ENCODE measurements around the gene DOC2A.
"Not testable (repeated sequence)": the region's sequence is repeated elsewhere in the genome, so short reads cannot be mapped to it uniquely, and the experiment has no call there.

Gene DOC2A

DNA sequence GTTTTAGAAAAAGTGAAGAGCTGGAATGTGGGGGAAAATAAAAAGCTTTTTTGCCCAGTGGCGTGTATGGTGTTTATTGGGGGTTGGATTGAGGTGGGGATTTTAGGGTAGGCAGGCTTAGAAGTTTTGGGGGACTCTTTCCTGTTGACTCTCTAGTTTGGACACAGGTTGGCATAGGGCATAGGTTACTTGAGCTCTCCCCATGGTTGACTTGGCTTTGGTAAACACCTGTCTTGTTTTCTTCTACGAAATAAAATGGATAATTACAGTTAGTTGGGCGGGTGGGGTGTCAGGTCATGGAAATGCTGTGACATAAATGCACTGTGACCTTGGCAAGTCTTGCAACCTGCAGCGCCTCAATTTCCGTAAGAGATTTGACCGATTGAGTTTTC is 37.8 kb downstream of the DOC2A start:
- peak overlapping the region; percentile 81 for H3K4me3 Mint-ChIP-seq
- H3K27ac Mint-ChIP-seq, result peak overlapping the region; percentile 86

GRCh38 chr16:29972500-29972899 is 38.3 kb downstream of the DOC2A start:
- H3K27ac Mint-ChIP-seq, result peak overlapping the region; percentile 86
- H3K9me3 Mint-ChIP-seq, result no peaks in the 10 kb centered on the region
- H3K36me3 Mint-ChIP-seq, result peaks cover 31% of the 10 kb centered on the region
- H3K4me1 Mint-ChIP-seq, result peaks cover 38% of the 10 kb centered on the region
- H3K27me3 Mint-ChIP-seq, result no peaks in the 10 kb centered on the region
- CTCF ChIA-PET, result interaction anchor here (1.3 to 2.8 kb wide), 5 partner anchors 10 to 165 kb away, joined by 4 to 10 read pairs (median 5); partner anchors contain the start of genes PAGR1 and TMEM219
- DNase-seq, result no peak
- H3K4me3 Mint-ChIP-seq, result no peak overlapping the region

More for the DNA sequence above, 37.8 kb downstream of the DOC2A start:
- CTCF ChIA-PET, result interaction anchor here (0.9 to 2.8 kb wide), 5 partner anchors 11 to 165 kb away, joined by 3 to 10 read pairs (median 5); partner anchors contain the start of genes PAGR1 and TMEM219
- DNase-seq, result no peak
- Mint-ChIP-seq H3K4me1 (peaks cover 38% of the 10 kb centered on the region), H3K36me3 (peaks cover 35% of the 10 kb centered on the region), H3K9me3 (no peaks in the 10 kb centered on the region), H3K27me3 (no peaks in the 10 kb centered on the region)

DNA sequence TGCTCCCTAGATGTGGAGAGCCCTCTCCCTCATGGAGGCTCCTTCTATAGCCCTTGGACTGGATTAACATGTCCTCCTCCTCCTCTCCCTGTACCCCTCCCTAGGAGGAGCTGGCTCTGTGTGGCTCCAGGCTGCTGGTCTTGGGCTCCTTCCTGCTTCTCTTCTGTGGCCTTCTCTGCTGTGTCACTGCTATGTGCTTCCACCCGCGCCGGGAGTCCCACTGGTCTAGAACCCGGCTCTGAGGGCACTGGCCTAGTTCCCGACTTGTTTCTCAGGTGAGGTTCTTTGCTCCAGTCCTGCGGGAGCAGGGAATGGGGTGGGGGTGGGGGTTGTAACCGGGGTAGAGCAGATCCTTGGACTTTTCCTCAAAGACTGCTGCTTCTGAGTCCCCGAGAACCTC is 39.5 kb downstream of the DOC2A start:
- no peak for DNase-seq
- Mint-ChIP-seq H3K36me3 (peaks cover 29% of the 10 kb centered on the region), H3K27ac (no peak overlapping the region), H3K4me1 (peaks cover 28% of the 10 kb centered on the region), H3K9me3 (no peaks in the 10 kb centered on the region), H3K27me3 (no peaks in the 10 kb centered on the region), H3K4me3 (no peak overlapping the region)
- CTCF ChIA-PET, result interaction anchor here (1.3 kb wide), 1 partner anchor 61 kb away, joined by 4 read pairs; no protein-coding TSS in a partner anchor

- Mint-ChIP-seq H3K9me3 (no peaks in the 10 kb centered on the region), H3K27me3 (no peaks in the 10 kb centered on the region), H3K36me3 (peaks cover 36% of the 10 kb centered on the region), H3K4me3 (no peak overlapping the region), H3K4me1 (peaks cover 13% of the 10 kb centered on the region), H3K27ac (no peak overlapping the region)
- CTCF ChIA-PET, result no interaction called here
- DNase-seq, result no peak
Measured at GRCh38 chr16:29968205-29968604, 42.6 kb downstream of the DOC2A start.

DNA sequence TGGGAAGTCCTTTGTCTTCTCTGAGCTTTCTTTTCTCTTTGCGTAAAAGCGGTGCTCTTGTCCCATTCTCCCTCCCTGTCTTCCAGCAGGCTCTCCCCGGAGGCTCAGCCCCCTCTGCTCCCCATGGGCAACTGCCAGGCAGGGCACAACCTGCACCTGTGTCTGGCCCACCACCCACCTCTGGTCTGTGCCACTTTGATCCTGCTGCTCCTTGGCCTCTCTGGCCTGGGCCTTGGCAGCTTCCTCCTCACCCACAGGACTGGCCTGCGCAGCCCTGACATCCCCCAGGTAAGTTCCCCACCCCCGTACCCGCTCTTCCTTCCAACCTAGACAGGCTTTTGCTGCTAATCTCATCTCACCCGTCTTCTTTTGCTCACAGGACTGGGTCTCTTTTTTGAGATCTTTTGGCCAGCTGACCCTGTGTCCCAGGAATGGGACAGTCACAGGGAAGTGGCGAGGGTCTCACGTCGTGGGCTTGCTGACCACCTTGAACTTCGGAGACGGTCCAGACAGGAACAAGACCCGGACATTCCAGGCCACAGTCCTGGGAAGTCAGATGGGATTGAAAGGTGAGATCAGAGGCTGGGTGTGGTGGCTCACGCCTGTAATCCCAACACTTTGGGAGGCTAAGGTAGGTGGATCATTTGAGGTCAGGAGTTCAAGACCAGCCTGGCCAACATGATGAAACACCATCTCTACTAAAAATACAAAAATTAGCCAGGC is 47.6 kb downstream of the DOC2A start:
- Mint-ChIP-seq H3K4me3 (peak overlapping the region; percentile 88), H3K4me1 (peaks cover 25% of the 10 kb centered on the region), H3K9me3 (no peaks in the 10 kb centered on the region), H3K27ac (peak overlapping the region; percentile 87), H3K27me3 (no peaks in the 10 kb centered on the region), H3K36me3 (peaks cover 17% of the 10 kb centered on the region)
- no peak for DNase-seq
- CTCF ChIA-PET, result interaction anchor here (1.4 to 1.9 kb wide), 2 partner anchors 11 to 63 kb away, joined by 3 to 9 read pairs; partner anchors contain the start of genes ASPHD1 and TAOK2

- Mint-ChIP-seq H3K27ac (peak overlapping the region; percentile 87), H3K4me1 (peaks cover 25% of the 10 kb centered on the region), H3K27me3 (no peaks in the 10 kb centered on the region), H3K4me3 (peak overlapping the region; percentile 88), H3K36me3 (peaks cover 15% of the 10 kb centered on the region), H3K9me3 (no peaks in the 10 kb centered on the region)
- CTCF ChIA-PET, result interaction anchor here (0.6 to 1.9 kb wide), 4 partner anchors 12 to 634 kb away, joined by 3 to 9 read pairs (median 3); partner anchors contain the start of genes ASPHD1 and TAOK2
- DNase-seq, result no peak
Measured at GRCh38 chr16:29962344-29962994, 48.4 kb downstream of the DOC2A start.

GRCh38 chr16:29961479-29962343 is 49.1 kb downstream of the DOC2A start, which contains the start of gene TMEM219:
TSS of gene TMEM219 (plus strand) at chr16:29962079. CDS start at chr16:29963144, 1,065 bp downstream.
- H3K4me3 Mint-ChIP-seq, result peak within 1 kb of the TSS; percentile 88
- H3K36me3 Mint-ChIP-seq, result peaks cover 15% of the 10 kb centered on the region
- H3K27ac Mint-ChIP-seq, result peak within 1 kb of the TSS; percentile 90
- peaks cover 7% of the 10 kb centered on the region for H3K27me3 Mint-ChIP-seq
- H3K4me1 Mint-ChIP-seq, result peaks cover 25% of the 10 kb centered on the region
- H3K9me3 Mint-ChIP-seq, result no peaks in the 10 kb centered on the region
- CTCF ChIA-PET, result interaction anchor here (0.6 to 1.9 kb wide), 5 partner anchors 12 to 70 kb away, joined by 3 to 9 read pairs (median 3); partner anchors contain the start of genes ASPHD1 and TAOK2
- DNase-seq, result peak; percentile 94

GRCh38 chr16:29961127-29961478 is 49.7 kb downstream of the DOC2A start:
- H3K4me3 Mint-ChIP-seq, result peak overlapping the region; percentile 88
- no peaks in the 10 kb centered on the region for H3K9me3 Mint-ChIP-seq
- H3K27me3 Mint-ChIP-seq, result peaks cover 8% of the 10 kb centered on the region
- CTCF ChIA-PET, result interaction anchor here (0.6 to 1.9 kb wide), 3 partner anchors 13 to 70 kb away, joined by 3 to 9 read pairs (median 5); partner anchors contain the start of gene TAOK2
- peak overlapping the region; percentile 90 for H3K27ac Mint-ChIP-seq
- H3K36me3 Mint-ChIP-seq, result peaks cover 15% of the 10 kb centered on the region
- no peak for DNase-seq
- H3K4me1 Mint-ChIP-seq, result peaks cover 24% of the 10 kb centered on the region

GRCh38 chr16:29959821-29960220 is 51.0 kb downstream of the DOC2A start:
- H3K4me1 Mint-ChIP-seq, result peaks cover 23% of the 10 kb centered on the region
- H3K27me3 Mint-ChIP-seq, H3K4me3 Mint-ChIP-seq, H3K9me3 Mint-ChIP-seq, H3K27ac Mint-ChIP-seq, CTCF ChIA-PET, DNase-seq: not testable (repeated sequence)
- peaks cover 11% of the 10 kb centered on the region for H3K36me3 Mint-ChIP-seq

GRCh38 chr16:29959293-29959692 is 51.5 kb downstream of the DOC2A start:
- DNase-seq, result no peak
- peaks cover 8% of the 10 kb centered on the region for H3K27me3 Mint-ChIP-seq
- peaks cover 8% of the 10 kb centered on the region for H3K36me3 Mint-ChIP-seq
- H3K9me3 Mint-ChIP-seq, result no peaks in the 10 kb centered on the region
- CTCF ChIA-PET, result no interaction called here
- H3K27ac Mint-ChIP-seq, result peak overlapping the region; percentile 55
- peaks cover 23% of the 10 kb centered on the region for H3K4me1 Mint-ChIP-seq
- no peak overlapping the region for H3K4me3 Mint-ChIP-seq

- H3K4me1 Mint-ChIP-seq, result peaks cover 23% of the 10 kb centered on the region
- no peak overlapping the region for H3K27ac Mint-ChIP-seq
- no peak overlapping the region for H3K4me3 Mint-ChIP-seq
- CTCF ChIA-PET, result no interaction called here
- DNase-seq, result no peak
- no peaks in the 10 kb centered on the region for H3K9me3 Mint-ChIP-seq
- peaks cover 12% of the 10 kb centered on the region for H3K27me3 Mint-ChIP-seq
- peaks cover 8% of the 10 kb centered on the region for H3K36me3 Mint-ChIP-seq
Measured at GRCh38 chr16:29958756-29959155, 52.1 kb downstream of the DOC2A start.

Data from activated naive CD4-positive, alpha-beta T cell treated with anti-CD3 and anti-CD28 coated beads, Interleukin-2, amount 10 ng/mL, durations not matched to agents 7 days and 5 days (primary cell).